Mesenteric fat pad (tissue), 1 donor: Measurements from ENCODE around the gene IREB2. TPM values are rescaled to one million over a fixed set of nuclear protein-coding genes. Genes with fewer than 3 reads are reported as not detected.
A peak's percentile ranks its signal among the peaks of the same experiment; 100 is the strongest.

ENCODE experiments used
- DNase-seq: peaks from one replicate; pipeline ENCODE4 v3.0.0-alpha.2; 2020; ENCODE audit warnings: low spot score
- total RNA-seq: library from RNA; stranded (reverse); fragmentation: NEBNext Ultra II Directional; extraction: Animal tissue kit (Norgen Biotek cat#: 25700); gene quantifications from one replicate; pipeline ENCODE4 v1.2.1, GENCODE V29; 2021
- donor health status: DM: yes; HTN: yes; CAD: no.

Gene IREB2
- total RNA-seq, 1 donor from 2014 or later = 57.1 TPM

DNA sequence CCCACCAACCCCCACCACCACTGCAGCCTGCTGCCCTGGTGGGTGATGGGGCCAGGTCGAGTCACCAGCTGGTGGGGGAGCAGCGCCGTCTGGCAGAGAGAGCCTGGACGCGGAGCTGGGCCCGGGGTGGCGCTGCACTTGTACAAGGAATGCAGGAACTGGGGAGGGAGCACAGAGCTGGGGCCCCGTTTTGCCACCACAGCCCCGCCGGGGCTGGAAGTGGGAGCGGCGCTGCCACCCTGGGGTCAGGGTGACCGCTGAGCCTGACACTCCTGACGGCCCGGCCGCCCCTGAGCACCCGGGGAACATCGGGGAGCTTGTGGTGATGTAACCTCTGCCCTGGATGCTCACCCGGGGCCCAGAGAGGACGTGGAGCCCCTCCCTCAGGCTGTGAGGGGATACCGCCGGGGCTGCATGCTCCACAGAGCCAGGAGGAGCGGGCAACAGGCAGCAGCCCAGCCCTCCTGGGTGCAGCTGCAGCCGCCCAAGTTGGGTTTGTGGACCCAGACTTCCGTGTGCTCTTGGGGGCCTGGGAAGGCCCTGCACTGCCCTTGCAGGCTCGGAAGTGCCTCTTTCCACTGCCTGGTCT is 32.6 kb upstream of the IREB2 start:
- DNase-seq = no peak

DNA sequence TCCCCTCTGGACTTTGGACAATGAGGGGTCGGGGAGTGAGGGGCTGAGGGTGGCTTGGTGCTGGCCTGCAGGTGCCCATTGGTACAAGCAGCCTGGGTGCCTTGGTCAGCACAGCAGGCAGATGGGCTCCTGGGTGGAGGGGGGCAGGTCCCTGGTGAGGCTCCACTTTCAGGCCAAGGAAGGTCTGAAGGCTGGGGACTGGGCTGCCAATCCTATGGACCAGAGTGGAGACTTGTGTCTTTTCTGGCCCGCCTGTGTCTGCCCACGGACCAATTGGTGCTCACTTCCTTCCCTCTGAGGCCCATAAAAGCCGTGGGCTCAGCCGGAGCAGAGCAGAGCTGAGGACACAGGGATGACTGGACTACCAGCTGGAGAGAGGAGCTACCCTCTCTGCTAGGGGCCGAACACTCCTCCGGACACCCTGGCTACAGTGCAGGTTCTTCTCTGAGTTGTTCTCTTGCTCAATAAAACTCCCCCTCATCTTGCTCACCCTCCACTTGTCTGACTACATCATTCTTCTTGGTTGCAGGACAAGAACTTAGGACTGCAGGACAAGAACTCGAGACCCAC is 31.9 kb upstream of the IREB2 start:
- DNase-seq = no peak

DNA sequence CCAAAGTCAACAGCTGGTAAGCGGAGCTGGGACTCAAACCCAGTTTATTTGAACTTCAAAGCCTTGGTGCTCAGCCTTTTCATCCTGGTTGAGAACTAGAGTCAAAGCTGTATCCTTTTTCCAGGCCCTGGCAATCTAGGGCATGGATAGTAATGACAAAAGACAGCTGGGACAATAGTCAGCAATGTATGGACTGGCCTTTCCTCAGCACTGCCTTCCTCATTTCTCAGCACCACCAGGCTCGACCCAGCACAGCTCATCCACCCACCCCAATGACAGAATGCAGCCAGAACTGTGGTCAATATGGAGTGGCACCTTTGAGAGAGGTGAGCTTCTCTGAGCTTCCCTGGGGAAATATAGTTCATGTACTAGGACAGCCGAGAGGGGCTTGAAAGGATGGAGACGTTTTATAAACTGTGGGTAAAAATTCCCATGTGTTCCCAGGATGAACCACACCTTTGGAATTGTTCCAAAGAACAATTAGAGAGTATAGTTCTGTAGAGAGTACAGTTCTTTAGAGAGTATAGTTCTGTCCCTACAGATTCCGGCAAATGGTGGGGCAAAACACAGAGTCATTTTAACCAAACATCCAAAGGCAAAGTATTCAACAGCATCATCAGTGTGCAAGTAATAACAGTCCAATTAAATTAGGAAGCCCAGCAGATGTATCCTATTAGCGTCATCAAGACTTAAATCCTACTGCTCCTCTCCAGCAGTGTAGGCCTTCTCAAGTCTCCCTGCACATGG is 30.2 kb upstream of the IREB2 start:
- DNase-seq = no peak

DNA sequence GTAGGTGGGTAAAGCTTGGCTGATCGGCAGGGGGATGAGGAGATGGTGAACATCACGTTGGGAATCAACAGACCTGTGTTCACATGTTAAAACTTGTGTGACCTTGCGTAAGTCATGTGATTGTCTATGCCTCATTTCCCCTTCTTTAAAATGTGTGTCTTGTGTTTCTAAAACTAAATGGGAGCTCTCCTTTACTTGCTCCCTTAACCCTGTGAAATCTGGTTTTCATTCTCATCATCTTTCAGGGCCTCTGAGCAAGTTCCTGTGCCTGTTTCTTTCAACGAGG is 29.7 kb upstream of the IREB2 start:
- no peak for DNase-seq

DNA sequence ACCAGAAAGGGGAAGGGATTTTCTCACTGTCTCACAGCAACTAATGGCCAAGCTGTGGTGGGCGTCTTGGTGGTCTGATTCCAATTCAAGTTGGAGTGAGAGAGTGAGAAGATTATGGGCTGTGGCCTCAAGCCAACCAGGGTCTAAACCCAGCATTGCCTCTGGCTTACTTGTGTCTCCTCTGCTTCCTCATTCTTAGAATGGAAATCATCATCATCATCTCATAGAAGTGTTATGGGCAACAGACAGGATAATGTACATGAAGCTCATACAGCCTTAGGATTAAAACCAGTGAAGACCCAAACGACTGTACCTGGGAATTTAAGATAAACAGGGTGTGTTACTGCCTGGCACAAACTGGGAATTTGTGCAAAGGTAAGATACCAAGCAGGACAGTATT is 29.1 kb upstream of the IREB2 start:
- DNase-seq = no peak

DNA sequence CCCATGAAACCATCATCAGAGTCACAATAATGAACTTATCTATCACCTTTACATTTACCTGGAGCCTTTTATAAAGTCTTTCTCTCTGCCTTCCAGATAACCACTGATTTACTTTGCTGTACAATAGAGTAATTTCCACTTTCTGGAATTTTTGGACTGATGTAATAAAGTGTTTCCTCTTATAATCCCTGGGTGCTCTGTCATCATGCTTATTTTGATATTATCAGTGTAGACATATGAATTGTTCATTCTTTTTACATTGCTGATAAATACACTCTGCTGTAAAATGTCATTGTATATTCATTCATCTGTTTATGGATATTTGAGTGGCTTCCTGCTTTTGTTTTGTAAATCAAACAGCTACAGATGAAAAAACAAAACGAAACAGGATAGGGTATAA is 27.0 kb upstream of the IREB2 start:
- no peak for DNase-seq

DNA sequence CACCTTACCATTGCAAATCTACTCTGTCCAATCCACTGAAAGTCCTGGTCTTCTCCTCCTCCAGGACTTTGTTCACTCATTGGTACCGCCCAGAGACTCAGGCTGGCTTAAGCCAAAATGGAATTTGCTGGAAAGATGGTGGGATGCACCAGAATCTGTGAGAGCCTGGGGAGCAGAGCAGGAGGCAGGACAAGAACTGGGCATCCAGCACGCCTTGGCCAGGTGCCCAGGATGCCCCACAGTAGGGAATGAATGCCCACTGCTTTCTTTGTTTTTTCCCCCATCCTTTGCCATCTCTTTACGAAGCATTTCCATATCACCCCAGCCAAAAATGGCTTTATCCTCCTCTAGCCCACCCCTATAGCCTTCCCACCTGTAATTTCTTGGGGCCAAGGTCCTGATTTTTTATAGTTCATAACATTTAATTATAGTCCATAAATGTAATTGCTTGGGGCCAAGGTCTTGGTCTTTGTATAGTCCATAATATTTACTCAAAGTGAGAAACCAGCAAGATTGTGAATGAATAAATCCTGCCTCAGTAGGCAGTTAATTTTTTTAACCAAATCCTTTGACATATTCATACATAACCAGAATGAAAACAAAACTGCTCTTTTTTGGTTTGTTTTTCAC is 23.3 kb upstream of the IREB2 start:
- DNase-seq = peak; percentile 11

DNA sequence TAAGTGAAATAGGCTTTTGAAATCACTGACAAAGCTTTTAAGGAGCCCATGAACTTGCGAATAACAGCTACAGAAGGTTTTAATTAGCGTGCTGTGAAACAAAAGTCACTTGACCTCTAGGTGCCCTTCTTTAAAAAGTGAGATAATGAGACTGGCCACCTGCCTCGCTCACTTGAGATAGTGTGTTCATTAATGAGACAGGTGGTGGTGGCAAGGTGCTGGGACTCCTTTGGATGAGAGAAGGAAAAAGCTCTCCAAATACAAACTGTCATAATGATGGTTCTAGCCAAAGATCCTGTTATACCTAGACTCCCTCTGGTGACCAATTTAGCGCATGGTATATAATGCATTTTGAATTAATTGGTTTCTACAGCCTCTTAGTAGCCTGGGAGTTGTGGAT is 22.7 kb upstream of the IREB2 start:
- no peak for DNase-seq

DNA sequence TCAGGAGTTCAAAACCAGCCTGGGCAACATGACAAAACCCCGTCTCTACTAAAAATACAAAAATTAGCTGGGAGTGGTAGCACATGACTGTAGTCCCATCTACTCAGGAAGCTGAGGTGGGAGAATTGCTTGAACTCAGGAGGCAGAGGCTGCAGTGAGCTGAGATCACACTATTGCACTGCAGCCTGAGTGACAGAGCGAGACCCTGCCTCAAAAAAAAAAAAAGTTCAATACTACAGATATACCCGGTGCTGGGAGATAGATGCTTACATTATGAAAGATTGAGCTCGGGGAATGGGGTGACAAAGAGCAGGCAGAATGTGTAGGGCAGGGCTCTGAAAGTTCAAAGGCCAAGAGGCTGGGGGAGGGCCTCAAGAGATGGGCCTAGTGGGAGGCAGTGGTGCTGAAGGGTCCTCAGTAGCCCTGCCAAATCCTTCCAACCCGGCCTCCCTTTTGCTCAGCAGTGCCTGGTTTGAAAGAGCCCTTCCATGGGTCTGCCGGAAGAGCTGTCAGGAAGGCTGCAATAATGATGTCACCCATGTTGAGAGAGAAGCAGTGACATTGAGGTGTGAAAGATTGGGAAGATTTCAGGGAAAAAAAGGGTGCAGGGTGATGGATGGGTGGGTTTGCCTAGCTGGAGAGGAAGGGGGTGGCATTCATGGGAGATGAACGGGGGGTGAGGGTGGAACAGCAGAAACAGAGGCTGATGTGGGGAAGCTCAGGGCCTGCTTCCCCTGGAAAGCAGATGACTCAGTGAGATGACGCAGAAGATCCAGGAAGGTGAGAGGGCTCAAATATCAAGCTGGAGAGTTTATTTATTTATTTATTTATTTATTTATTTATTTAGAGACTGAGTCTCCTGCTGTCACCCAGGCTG is 20.0 kb upstream of the IREB2 start:
- peak; percentile 51 for DNase-seq

DNA sequence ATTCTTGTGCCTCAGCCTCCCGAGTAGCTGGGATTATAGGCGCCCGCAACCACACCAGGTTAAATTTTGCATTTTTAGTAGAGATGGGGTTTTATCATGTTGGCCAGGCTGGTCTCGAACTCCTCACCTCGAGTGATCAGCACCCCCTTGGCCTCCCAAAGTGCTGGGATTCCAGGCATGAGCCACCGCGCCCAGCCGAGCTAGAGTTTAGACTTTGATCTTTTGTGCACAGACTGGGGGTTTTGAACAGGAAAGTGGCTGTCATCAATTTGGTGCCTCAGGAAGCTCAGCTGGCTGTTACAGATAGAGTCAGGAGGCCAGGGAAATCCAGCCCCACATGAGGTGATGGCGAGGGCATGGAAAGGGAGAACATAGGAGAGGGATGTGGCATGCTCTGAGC is 19.3 kb upstream of the IREB2 start:
- DNase-seq = peak; percentile 85

DNA sequence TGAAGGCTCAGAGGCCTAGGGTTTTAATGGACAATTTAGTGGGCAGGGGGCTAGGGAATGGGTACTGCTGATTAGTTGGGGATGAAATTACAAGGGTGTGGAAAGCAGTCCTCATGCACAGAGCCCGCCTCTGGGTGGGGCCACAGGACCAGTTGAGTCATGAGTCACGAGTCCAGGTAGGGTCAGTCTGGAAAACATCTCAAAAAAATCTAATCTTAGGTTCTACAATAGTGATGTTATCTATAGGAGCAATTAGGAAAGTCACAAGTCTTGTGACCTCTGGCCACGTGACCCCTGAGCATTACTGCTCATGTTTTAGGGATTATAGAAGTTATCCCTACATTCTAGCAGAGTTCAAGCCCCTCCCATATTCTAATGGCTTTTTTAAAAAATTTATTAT is 18.6 kb upstream of the IREB2 start:
- DNase-seq = peak; percentile 18

DNA sequence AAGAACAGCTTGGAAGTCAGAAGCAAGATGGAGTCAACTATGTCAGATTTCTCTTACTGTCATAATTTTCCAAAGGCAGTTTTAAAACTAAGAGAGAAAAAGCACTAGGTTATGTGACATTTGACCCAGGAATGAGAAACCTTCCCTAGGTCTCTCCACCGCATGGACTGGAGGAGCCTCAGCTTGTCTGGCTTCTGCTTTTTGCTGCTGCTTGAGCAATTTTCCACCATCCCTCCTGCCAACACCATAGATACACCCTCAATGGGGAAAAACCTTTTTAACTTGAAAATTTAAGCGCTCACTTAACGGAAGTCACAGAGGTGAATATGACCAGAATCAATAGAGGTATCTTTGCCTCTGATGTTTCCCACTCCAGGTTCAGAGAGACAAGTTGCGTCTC is 17.8 kb upstream of the IREB2 start:
- no peak for DNase-seq

DNA sequence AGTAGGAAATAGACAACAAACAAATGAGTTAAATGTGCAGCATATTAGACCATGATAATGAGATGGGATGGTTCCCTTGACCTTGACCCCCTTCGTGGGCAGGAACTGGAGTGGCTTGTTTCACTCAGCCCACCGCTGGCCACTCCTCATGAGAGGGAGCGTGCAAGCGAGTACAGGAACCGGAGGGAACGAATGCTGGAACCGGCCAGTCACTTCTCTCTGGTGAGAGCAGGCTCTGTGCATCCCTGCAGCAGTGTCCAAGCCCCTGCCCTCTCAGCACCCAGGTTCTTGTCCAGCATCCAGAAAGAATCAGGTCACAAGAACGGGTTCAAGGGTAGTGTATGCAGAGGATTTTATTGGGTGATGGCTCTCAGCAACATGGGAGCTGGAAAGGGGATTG is 17.2 kb upstream of the IREB2 start:
- peak; percentile 59 for DNase-seq

DNA sequence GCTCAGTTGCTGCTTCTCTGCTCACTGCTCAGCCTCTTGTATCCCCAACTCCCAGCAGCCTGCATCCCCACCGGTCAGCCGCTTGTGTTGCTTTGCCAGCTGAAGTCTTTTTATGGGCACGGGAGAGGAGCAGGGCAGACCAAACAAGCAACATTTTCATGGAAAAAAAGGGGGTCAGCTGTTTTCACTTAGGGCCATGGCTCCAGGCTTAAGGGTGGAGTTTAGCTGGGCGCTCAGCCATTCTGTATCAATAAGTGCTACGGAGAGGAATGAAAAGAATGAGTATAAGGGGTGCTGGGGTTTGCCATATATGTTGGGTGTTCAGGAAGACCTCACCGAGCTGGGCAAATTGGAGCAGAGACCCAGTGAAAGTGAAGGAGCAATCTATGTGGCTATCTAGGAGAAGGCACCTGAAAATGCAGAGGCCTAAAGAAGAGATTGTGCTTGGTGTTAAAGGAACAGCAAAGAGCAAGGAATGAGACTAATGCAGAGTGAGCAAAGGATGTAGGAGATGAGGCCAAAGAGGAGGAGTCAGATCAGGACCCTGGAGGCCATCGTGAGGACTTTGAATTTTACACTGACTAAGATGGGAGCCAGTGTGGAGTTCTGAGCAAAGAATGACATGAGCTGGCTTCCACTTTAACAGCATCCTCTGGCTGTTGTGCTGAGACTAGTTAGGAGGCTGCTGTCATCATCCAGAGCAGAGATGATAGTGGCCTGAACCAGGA is 16.6 kb upstream of the IREB2 start:
- peak; percentile 37 for DNase-seq

DNA sequence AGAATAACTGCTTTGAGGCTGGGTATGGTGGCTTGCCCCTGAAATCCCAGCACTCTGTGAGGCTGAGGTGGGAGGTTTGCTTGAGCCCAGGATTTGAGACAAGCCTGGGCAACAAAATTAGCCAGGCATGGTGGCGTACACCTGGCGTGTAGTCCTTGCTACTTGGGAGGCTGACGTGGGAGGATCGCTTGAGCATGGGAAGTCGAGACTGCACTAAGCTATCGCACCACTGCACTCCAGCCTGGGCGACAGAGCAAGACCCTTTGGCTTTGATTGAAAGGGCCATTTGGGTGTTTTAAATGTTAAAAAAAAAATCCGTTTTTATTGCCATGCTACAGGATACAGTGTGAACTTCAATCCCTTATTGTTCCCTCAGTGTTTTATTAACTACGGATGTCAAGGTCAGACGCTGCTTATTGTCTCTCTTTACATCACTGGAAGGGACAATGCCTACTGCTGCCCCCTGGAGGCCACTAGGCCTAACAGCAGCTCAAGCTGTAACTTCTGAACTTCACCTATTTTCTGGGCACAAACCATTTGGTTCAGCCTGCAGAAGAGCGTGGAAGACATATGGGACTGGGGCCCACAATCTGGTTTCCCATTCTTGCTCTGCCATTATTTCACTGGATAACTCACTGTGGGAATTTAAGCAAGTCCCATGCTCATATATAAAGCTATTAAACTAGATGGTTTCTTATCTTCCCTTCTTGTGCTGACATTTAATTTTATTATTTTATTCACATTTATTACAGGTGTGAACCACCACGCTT is 15.3 kb upstream of the IREB2 start:
- peak; percentile 77 for DNase-seq

DNA sequence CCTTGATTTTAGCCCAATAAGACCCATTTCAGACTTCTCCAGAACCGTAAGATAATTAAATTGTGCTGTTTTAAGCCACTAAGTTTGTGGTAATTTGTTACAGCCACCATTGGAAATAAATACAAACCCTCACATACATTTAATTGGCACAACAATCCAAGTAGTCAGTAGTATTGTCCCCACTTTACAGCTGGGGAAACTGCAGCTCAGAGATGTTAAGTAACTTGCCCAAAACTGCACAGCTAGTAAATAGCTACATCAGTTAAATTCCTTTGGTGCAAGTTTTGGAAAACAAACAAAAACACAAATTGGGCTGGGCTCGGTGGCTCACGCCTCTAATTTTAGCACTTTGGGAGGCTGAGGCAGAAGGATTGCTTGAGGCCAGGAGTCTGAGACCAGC is 13.3 kb upstream of the IREB2 start:
- DNase-seq = peak; percentile 45

DNA sequence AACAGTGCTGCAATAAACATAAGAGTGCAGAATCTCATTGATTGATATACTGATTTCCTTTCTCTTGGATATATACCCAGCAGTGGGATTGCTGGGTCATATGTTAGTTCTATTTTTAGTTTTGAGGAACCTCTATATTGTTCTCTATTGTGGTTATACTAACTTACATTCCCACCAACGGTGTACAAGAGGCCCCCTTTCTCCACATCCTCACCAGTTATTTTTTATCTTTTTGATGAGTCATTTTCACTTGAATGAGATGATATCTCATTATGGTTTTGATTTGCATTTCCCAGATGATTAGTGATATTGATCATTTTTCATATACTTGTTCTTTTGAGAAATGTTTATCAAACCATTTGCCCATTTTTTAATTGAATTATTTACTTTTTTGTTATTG is 12.4 kb upstream of the IREB2 start:
- DNase-seq = no peak

DNA sequence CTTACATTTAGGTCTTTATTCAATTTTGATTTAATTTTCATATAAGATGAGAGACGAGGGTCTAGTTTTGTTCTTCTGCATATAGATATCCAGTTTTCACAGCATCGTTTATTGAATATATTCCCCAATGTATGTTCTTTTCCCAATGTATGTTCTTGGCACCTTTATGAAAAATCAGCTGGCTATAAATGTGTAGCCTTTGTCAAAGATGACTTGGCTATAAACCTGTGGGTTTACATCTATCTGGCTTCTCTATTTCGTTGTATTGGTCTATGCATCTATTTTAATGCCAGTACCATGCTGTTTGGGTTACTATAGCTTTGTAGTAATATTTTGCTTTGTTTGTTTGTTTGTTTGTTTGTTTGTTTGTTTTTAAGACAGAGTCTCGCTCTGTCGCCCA is 11.7 kb upstream of the IREB2 start:
- no peak for DNase-seq

DNA sequence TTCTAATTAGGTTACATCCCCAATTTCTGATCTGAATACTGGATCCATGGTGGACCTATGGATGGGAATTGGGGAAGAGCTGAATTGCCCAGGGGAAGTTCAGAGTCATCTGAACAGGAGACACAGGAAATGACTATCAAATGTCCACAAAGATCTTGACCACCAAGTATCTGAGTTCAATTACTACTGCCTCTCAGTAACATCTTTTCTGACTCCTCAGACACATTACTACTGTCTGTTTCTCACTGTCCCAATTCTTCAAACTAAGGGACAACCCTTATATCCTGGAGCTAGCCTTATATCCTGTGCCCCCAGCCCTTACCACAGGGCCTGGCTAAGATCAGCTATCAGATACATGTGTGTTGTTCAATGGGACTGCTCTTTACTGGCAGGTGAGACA is 10.1 kb upstream of the IREB2 start:
- no peak for DNase-seq

DNA sequence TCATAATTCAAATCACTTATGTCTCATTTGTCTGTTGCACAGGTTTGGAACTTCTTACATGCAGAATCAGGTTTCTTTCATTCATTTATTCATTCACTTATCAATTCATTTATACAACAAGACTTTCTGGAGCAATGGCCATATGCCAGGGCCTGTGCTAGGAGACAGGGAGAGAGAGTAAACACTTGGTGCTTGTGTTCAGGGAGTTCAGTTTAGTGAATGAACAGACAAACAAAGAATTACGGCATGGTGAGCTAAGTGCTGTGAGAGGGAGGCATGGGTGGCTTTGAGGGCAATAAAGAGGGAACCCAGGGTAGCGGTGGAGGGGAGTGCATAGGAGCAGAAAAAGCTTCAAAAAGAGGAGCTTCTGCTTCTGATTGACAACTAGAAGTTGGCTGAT is 8.5 kb upstream of the IREB2 start:
- DNase-seq = no peak
